K562 (cell line): ENCODE results near the gene FADD. TPM values are rescaled to one million over a fixed set of nuclear protein-coding genes. Genes with fewer than 3 reads are reported as not detected.
A peak's percentile ranks its signal among the peaks of the same experiment; 100 is the strongest.

Source experiments
- CBX5 ChIP-seq: IDR thresholded peaks from 2 replicates; pipeline ENCODE4 v1.6.1; 2014; ENCODE audit warnings: low read depth, borderline replicate concordance
- CC2D1A ChIP-seq: fragments of 450-650 bp; IDR thresholded peaks from 2 replicates; pipeline ENCODE4 v1.6.1; 2017; ENCODE audit warnings: mild to moderate bottlenecking
- CCNT2 ChIP-seq: IDR thresholded peaks from 2 replicates; pipeline ENCODE4 v1.6.1; 2011; ENCODE audit warnings: borderline replicate concordance, low read depth, mild to moderate bottlenecking, moderate library complexity, mixed read lengths, low read length; ENCODE audit not compliant: insufficient read length; ENCODE audit errors: extremely low read depth
- CEBPG ChIP-seq, 3 experiments: fragments of 200-800 bp in 1 of 3; sonication (Bioruptor generic) in 1 of 3; sonication (generic) in 1 of 3; formaldehyde crosslinking in 1 of 3; IDR thresholded peaks in 2 of 3; conservative IDR thresholded peaks in 1 of 3; 2 replicates each; pipeline versions ENCODE4 v1.6.1 to v1.8.0; 2016 to 2022; ENCODE audit warnings: missing compliant biosample characterization in 2 of 3, missing genetic modification characterization in 2 of 3, mild to moderate bottlenecking in 1 of 3, missing genetic modification reagents in 1 of 3
- CHD1 ChIP-seq: fragments of 200-600 bp; sonication (generic); IDR thresholded peaks from one replicate; pipeline ENCODE4 v1.6.1; 2012; ENCODE audit warnings: mild to moderate bottlenecking, moderate library complexity, low read length, inconsistent platforms
- COPS2 ChIP-seq: fragments of 450-650 bp; conservative IDR thresholded peaks from 2 replicates; pipeline ENCODE4 v1.6.1; 2016; ENCODE audit warnings: mild to moderate bottlenecking, moderate library complexity
- KLF1 ChIP-seq: fragments of 450-650 bp; IDR thresholded peaks from 2 replicates; pipeline ENCODE4 v1.6.1; 2016; ENCODE audit warnings: missing genetic modification characterization, missing compliant biosample characterization
- MCM5 ChIP-seq: fragments of 450-650 bp; IDR thresholded peaks from 2 replicates; pipeline ENCODE4 v1.6.1; 2016; ENCODE audit warnings: low read depth
- NFE2 ChIP-seq: IDR thresholded peaks from 2 replicates; pipeline ENCODE4 v1.6.1; 2014; ENCODE audit warnings: antibody characterized with exemption, low read depth
- RCOR1 ChIP-seq, 2 experiments: IDR thresholded peaks; 2 replicates each; pipeline ENCODE4 v1.6.1; 2012; ENCODE audit warnings: low read depth in 2 of 2, low read length in 2 of 2, borderline replicate concordance in 1 of 2, improper control_type of control experiment in 1 of 2
- SMARCE1 ChIP-seq: fragments of 450-650 bp; IDR thresholded peaks from 2 replicates; pipeline ENCODE4 v1.7.1; 2016; ENCODE audit warnings: mild to moderate bottlenecking
- ZBTB7A ChIP-seq: IDR thresholded peaks from 2 replicates; pipeline ENCODE4 v1.6.1; 2011; ENCODE audit warnings: low read depth, mild to moderate bottlenecking, low read length, moderate library complexity, borderline replicate concordance; ENCODE audit not compliant: control insufficient read depth
- ZNF197 ChIP-seq: fragments of 200-800 bp; sonication (Bioruptor generic); IDR thresholded peaks from 2 replicates; pipeline ENCODE4 v1.6.1; 2016; ENCODE audit warnings: low read depth, missing genetic modification characterization, missing compliant biosample characterization
- ZNF24 ChIP-seq: fragments of 450-650 bp; IDR thresholded peaks from 2 replicates; pipeline ENCODE4 v1.6.1; 2016
- polyA plus RNA-seq, 8 experiments: library from polyadenylated mRNA; depleted of rRNA in 4 of 8; stranded (reverse) in 5 of 8; unstranded in 3 of 8; fragments of >200 nt; fragmentation: Nextera tagmentation in 2 of 8; fragmentation: Illumina TruSeq in 1 of 8; extraction: Ambion mirVana in 2 of 8; extraction: Trizol in 1 of 8; gene quantifications; 2 replicates each; pipeline versions ENCODE4 v1.2.1 to v1.2.3, GENCODE V29; 2011 to 2014; ENCODE audit warnings: inconsistent platforms in 1 of 8, missing spikeins in 1 of 8
- total RNA-seq, 7 experiments: library from RNA; depleted of rRNA in 6 of 7; stranded (reverse); fragments of >200 nt in 6 of 7; fragmentation: Illumina TruSeq in 2 of 7; extraction: Trizol in 2 of 7; gene quantifications; 2 replicates each; pipeline versions ENCODE4 v1.2.1 to v1.2.3, GENCODE V29; 2011 to 2021; ENCODE audit warnings: low replicate concordance in 1 of 7
- TF ChIP-seq, protein P1 (sequence below): sonication (generic); formaldehyde crosslinking; IDR thresholded peaks from 2 replicates; pipeline ENCODE4 v1.8.0; 2022; ENCODE audit warnings: mild to moderate bottlenecking, missing genetic modification reagents
- TF ChIP-seq, protein P2 (sequence below): fragments of 250-450 bp; sonication (Bioruptor Pico); IDR thresholded peaks from 2 replicates; pipeline ENCODE4 v1.5.0; 2021; ENCODE audit warnings: mild to moderate bottlenecking, moderate library complexity
- TF ChIP-seq, protein P3 (sequence below): fragments of 450-650 bp; IDR thresholded peaks from one replicate; pipeline ENCODE4 v1.6.1; 2018; ENCODE audit warnings: mild to moderate bottlenecking, moderate library complexity; ENCODE audit not compliant: partially characterized antibody
- TF ChIP-seq, protein P4 (sequence below): sonication (generic); formaldehyde crosslinking; IDR thresholded peaks from 2 replicates; pipeline ENCODE4 v1.8.1; 2023; ENCODE audit warnings: mild to moderate bottlenecking, missing genetic modification reagents

The FADD gene
- total and polyA plus RNA-seq, 9 of the 15 experiments (the other 6 are each of a cell fraction or from before 2014, with no cell fraction given) = 0.29 to 26.9 (median 20.4) TPM

DNA sequence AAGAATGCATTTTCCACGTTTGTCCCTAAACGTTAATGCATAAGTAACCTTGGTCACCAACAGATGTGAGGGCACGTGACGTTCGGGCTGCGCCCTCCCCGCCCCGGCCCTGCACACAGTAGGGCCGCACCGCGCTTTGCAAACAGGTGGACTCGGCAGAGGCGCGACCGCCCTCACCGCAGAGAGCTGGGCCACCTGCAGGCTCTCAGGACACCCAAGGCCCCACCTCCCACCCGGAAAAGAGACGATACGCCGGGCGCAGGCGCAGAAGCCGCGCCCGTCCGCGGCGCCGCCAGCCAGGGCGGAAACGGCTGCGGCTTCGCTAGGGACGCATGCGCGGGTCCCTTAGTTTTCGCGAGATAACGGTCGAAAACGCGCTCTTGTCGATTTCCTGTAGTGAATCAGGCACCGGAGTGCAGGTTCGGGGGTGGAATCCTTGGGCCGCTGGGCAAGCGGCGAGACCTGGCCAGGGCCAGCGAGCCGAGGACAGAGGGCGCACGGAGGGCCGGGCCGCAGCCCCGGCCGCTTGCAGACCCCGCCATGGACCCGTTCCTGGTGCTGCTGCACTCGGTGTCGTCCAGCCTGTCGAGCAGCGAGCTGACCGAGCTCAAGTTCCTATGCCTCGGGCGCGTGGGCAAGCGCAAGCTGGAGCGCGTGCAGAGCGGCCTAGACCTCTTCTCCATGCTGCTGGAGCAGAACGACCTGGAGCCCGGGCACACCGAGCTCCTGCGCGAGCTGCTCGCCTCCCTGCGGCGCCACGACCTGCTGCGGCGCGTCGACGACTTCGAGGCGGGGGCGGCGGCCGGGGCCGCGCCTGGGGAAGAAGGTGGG, at the start of gene FADD (continued):
- TF ChIP-seq, protein P1, sequence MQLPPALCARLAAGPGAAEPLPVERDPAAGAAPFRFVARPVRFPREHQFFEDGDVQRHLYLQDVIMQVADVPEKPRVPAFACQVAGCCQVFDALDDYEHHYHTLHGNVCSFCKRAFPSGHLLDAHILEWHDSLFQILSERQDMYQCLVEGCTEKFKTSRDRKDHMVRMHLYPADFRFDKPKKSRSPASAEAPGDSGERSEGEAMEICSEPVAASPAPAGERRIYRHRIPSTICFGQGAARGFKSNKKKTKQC = peak; percentile 31; the same call in 1 of the 2 replicates
- TF ChIP-seq CCNT2 = peak; percentile 46
- TF ChIP-seq MCM5 = no peak
- no peak for TF ChIP-seq SMARCE1
- TF ChIP-seq ZBTB7A = peak; percentile 56; the same call in 1 of the 2 replicates
- TF ChIP-seq, protein P2, sequence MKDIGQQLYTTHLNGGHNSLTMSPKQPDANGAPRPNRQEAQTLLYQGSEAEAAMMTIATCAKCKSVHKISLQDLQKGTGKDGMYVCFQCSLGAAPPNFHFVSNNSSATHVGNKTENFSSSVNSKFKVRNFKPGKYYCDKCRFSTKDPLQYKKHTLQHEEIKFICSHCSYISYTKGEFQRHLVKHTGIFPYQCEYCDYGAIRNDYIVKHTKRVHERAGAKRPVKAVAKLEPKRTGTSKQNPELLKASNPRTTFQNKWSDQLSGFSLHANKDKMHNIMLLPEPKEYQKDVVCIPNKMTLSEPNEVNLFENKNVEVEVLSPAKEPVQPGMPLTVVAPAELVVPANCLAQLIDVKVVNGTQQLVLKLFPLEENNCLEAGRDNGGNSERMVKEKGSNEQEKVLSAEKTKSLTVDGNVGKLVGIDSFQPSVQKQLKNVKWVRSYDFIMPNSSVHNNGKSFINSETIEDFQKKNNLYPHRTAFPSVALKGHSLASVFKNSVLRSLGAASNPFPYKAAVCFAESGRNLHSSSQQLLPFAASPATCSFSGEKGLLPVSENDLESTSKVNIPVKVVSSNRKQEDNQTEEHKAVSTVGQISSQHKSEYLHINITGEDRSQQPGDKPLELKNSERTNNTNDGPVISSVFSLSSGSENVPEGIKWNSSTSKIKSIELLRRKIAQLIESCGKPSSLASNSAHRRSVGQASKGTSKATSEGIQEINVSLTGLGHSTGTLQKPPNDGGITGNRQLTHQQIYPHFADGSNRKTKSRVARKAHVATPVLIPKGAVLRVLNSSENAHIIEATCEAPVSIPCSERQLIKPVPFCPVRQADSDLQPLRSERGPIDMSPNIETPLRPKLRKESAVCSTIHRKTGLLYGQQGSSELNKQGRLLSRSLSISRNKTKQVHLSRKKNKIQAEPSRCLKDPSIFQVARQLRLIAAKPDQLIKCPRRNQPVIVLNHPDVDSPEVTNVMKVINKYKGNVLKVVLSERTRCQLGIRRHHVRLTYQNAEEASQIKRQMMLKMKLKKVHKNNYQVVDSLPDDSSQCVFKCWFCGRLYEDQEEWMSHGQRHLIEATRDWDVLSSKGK (CRISPR knock-in tag) = no peak
- TF ChIP-seq, protein P3, sequence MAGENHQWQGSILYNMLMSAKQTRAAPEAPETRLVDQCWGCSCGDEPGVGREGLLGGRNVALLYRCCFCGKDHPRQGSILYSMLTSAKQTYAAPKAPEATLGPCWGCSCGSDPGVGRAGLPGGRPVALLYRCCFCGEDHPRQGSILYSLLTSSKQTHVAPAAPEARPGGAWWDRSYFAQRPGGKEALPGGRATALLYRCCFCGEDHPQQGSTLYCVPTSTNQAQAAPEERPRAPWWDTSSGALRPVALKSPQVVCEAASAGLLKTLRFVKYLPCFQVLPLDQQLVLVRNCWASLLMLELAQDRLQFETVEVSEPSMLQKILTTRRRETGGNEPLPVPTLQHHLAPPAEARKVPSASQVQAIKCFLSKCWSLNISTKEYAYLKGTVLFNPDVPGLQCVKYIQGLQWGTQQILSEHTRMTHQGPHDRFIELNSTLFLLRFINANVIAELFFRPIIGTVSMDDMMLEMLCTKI = no peak
- 0 out of 2 replicates have a peak, but pooled peaks have one; percentile 26 for TF ChIP-seq KLF1
- no peak for TF ChIP-seq CEBPG (CRISPR knock-in tag; IDR thresholded peaks at IDR 0.05)
- no peak for TF ChIP-seq CEBPG (tag; conservative IDR thresholded peaks at IDR 0.05 in 1 of 2, IDR thresholded peaks at IDR 0.05 in 1 of 2)
- 0 out of 4 replicates have a peak, but pooled peaks have one; percentile 25 to 41 for TF ChIP-seq RCOR1 (IDR thresholded peaks at IDR 0.05; ENCODE audit: borderline replicate concordance in 1 of 2, low read depth in 2 of 2, low read length in 2 of 2)
- no peak for TF ChIP-seq ZNF197
- TF ChIP-seq, protein P4, sequence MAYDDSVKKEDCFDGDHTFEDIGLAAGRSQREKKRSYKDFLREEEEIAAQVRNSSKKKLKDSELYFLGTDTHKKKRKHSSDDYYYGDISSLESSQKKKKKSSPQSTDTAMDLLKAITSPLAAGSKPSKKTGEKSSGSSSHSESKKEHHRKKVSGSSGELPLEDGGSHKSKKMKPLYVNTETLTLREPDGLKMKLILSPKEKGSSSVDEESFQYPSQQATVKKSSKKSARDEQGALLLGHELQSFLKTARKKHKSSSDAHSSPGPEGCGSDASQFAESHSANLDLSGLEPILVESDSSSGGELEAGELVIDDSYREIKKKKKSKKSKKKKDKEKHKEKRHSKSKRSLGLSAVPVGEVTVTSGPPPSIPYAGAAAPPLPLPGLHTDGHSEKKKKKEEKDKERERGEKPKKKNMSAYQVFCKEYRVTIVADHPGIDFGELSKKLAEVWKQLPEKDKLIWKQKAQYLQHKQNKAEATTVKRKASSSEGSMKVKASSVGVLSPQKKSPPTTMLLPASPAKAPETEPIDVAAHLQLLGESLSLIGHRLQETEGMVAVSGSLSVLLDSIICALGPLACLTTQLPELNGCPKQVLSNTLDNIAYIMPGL (CRISPR knock-in tag) = no peak
- no peak for TF ChIP-seq ZNF24
- TF ChIP-seq CHD1 = peak; percentile 96
- no peak for TF ChIP-seq CC2D1A
- TF ChIP-seq COPS2 = no peak
- TF ChIP-seq NFE2 = no peak
- no peak for TF ChIP-seq CBX5
